Neural crest cell (in vitro differentiated cells): ENCODE measurements around the gene GRIK1. TPM values are rescaled to one million over a fixed set of nuclear protein-coding genes. Genes with fewer than 3 reads are reported as not detected.

Experiments used
- DNase-seq: peaks from one replicate; pipeline ENCODE4 v3.0.0; 2021; ENCODE audit warnings: low read depth, mixed read lengths, low spot score
- H3K27ac Mint-ChIP-seq: one replicate; pipeline ENCODE4 v1.8.0; 2021; ENCODE audit warnings: mild to moderate bottlenecking, mixed read lengths; ENCODE audit not compliant: unreplicated experiment
- H3K27me3 Mint-ChIP-seq: 2 replicates; pipeline ENCODE4 v1.8.0; 2021; ENCODE audit warnings: low read depth, mild to moderate bottlenecking, mixed read lengths
- H3K36me3 Mint-ChIP-seq: 2 replicates; pipeline ENCODE4 v1.8.0; 2021; ENCODE audit warnings: low read depth, mild to moderate bottlenecking, mixed read lengths
- H3K4me1 Mint-ChIP-seq: 2 replicates; pipeline ENCODE4 v1.8.0; 2021; ENCODE audit warnings: mixed read lengths
- H3K4me3 Mint-ChIP-seq: one replicate; pipeline ENCODE4 v1.8.0; 2021; ENCODE audit warnings: mild to moderate bottlenecking, mixed read lengths
- H3K9me3 Mint-ChIP-seq: 2 replicates; pipeline ENCODE4 v1.8.0; 2021; ENCODE audit warnings: mixed read lengths
- CTCF ChIP-seq: fragments of 200-600 bp; sonication (generic); conservative IDR thresholded peaks from 2 replicates; pipeline ENCODE4 v1.5.0; 2021; ENCODE audit warnings: antibody characterized with exemption, mild to moderate bottlenecking
- total RNA-seq: library from RNA; stranded (reverse); gene quantifications from 2 replicates; pipeline ENCODE4 v1.2.1, GENCODE V29; 2021

The GRIK1 gene
- total RNA-seq, 1 donor from 2014 or later: 0.91 TPM

GRCh38 chr21:29534448-29534847, 405.3 kb downstream of the GRIK1 start:
- no peaks in the 10 kb centered on the region for H3K27me3 Mint-ChIP-seq
- DNase-seq: no peak
- H3K27ac Mint-ChIP-seq: no peak overlapping the region
- H3K4me1 Mint-ChIP-seq: peaks cover 8% of the 10 kb centered on the region
- no peak for TF ChIP-seq CTCF
- no peak overlapping the region for H3K4me3 Mint-ChIP-seq
- H3K36me3 Mint-ChIP-seq: peaks cover 10% of the 10 kb centered on the region
- H3K9me3 Mint-ChIP-seq: peaks cover 6% of the 10 kb centered on the region

GRCh38 chr21:29529139-29529538, 410.7 kb downstream of the GRIK1 start:
- Mint-ChIP-seq H3K4me1 (no peaks in the 10 kb centered on the region), H3K4me3 (no peak overlapping the region), H3K36me3 (peaks cover 19% of the 10 kb centered on the region), H3K9me3 (peaks cover 17% of the 10 kb centered on the region), H3K27me3 (no peaks in the 10 kb centered on the region), H3K27ac (no peak overlapping the region)
- no peak for TF ChIP-seq CTCF
- no peak for DNase-seq

- Mint-ChIP-seq H3K27me3 (no peaks in the 10 kb centered on the region), H3K36me3 (peaks cover 21% of the 10 kb centered on the region)
- DNase-seq: no peak
These were observed 413.3 kb downstream of the GRIK1 start for GRCh38 chr21:29526545-29526944.

GRCh38 chr21:29524055-29524454, 415.7 kb downstream of the GRIK1 start:
- Mint-ChIP-seq H3K4me3 (no peak overlapping the region), H3K36me3 (peaks cover 17% of the 10 kb centered on the region), H3K27ac (no peak overlapping the region), H3K27me3 (no peaks in the 10 kb centered on the region), H3K9me3 (peaks cover 14% of the 10 kb centered on the region), H3K4me1 (peaks cover 6% of the 10 kb centered on the region)
- TF ChIP-seq CTCF: no peak
- no peak for DNase-seq

More at GRCh38 chr21:29526545-29526944, 413.3 kb downstream of the GRIK1 start:
- no peak for TF ChIP-seq CTCF
- H3K4me3 Mint-ChIP-seq: no peak overlapping the region
- H3K9me3 Mint-ChIP-seq: peaks cover 14% of the 10 kb centered on the region
- H3K4me1 Mint-ChIP-seq: peaks cover 6% of the 10 kb centered on the region
- no peak overlapping the region for H3K27ac Mint-ChIP-seq

GRCh38 chr21:29523646-29524045, 416.1 kb downstream of the GRIK1 start:
- Mint-ChIP-seq H3K9me3 (peaks cover 14% of the 10 kb centered on the region), H3K36me3 (peaks cover 19% of the 10 kb centered on the region), H3K4me3 (no peak overlapping the region), H3K4me1 (peaks cover 6% of the 10 kb centered on the region), H3K27me3 (no peaks in the 10 kb centered on the region), H3K27ac (no peak overlapping the region)
- no peak for DNase-seq
- TF ChIP-seq CTCF: no peak

GRCh38 chr21:29521872-29522271, 417.9 kb downstream of the GRIK1 start:
- Mint-ChIP-seq H3K4me1 (peaks cover 6% of the 10 kb centered on the region), H3K9me3 (peaks cover 10% of the 10 kb centered on the region), H3K27ac (no peak overlapping the region), H3K36me3 (peaks cover 15% of the 10 kb centered on the region), H3K27me3 (no peaks in the 10 kb centered on the region), H3K4me3 (no peak overlapping the region)
- no peak for DNase-seq
- TF ChIP-seq CTCF: no peak
